HG03378 (cell line): ENCODE results near the gene ADPRHL1.

Experiments used
- ATAC-seq: cut with Tn5 transposase; IDR thresholded peaks from one replicate; pipeline ENCODE4 v1.9.1; 2021; ENCODE audit warnings: mild to moderate bottlenecking, moderate library complexity; ENCODE audit not compliant: unreplicated experiment

The ADPRHL1 gene

GRCh38 chr13:113452942-113453901, at the start of gene ADPRHL1:
ADPRHL1 (minus strand) TSS chr13:113453488; CDS start chr13:113453437, 51 bp downstream.
- ATAC-seq, result no peak

DNA sequence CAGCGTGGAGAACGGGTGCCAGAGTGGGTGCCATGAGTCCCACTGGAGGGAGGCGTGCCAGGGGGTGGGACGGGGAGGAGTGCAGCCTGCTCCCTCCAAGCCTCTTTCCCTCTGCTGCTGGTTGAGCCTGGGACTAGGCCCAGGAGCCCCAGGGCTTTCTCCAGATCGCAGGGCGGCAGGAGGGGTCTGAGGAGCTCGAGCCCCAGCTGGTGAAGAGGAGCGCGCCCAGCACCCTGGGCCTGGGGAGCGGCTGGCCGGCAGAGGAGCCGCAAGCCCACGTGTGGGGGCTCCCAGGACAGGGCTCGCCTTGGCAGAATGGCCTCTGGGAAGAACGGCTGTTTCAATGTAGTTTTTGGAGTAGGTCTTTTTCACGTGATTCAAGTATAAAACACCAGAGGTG, 49.4 kb upstream of the ADPRHL1 start:
- ATAC-seq, result no peak

DNA sequence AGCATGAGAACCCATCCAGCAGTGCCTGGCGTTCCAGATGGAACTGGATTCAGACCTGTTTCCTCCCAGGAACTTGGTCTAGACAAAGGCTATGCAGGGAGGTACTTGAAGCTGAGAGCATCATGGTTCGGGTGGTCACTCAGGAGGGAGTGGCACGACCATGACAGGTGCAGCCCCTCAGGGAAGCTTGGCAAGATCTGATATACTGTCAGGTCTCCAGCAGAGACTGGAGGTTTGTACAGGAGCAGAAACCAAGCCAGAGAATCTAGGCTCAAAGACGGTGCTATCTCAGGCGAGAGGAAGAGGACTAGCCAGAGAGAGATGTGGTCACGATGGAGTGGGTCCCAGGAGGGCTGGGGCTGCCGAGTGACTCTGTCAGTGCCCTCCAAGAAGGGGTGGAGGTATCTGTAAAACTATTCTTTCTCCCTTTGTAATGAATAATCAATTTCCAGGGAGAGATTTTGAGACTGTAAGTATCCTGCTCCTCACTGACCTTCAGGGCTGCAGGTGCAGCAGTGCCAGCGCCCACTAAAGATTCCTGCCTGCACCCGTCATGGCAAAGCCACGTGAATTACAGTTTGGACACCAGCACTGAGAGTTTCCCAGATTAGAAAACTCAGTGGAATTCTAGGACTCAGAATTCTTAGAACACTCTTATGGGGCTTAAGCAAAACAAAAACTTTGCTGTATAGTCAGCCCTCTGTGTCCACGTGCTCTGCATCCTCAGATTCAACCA, 47.4 kb upstream of the ADPRHL1 start:
- no peak for ATAC-seq

DNA sequence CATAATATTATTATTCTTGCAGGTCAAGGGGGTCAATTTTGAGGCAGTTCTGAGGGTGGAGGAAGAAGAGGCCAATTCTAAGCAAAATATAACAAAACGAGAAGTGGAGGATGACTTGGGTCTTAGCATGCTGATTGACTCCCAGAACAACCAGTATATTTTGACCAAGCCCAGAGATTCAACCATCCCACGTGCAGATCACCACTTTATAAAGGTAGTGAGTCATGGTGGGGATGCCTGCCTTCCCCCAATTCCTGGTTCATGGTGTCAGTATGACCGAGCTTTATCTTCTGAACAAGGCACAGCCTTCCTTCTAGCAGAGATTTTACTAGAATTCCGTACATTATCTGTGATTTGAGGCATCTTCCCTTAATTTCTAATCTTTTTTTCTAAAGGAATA, 46.6 kb upstream of the ADPRHL1 start:
- no peak for ATAC-seq

DNA sequence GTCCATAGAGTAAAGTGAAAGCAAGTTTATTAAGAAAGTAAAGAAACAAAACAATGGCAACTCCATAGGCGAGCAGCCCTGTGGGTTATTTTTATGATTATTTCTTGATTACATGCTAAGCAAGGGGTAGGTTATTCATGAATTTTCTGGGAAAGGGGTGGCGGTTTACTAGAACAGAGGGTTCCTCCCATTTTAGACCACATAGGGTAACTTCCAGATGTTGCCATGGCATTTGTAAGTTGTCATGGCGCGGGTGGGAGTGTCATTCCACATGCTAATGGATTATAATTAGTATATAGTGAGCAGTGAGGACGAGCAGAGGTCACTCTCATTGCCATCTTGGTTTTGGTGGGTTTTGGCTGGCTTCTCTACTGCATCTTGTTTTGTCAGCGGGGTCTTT, 45.6 kb upstream of the ADPRHL1 start:
- no peak for ATAC-seq

GRCh38 chr13:113497217-113497616, 43.9 kb upstream of the ADPRHL1 start:
- ATAC-seq, result no peak

DNA sequence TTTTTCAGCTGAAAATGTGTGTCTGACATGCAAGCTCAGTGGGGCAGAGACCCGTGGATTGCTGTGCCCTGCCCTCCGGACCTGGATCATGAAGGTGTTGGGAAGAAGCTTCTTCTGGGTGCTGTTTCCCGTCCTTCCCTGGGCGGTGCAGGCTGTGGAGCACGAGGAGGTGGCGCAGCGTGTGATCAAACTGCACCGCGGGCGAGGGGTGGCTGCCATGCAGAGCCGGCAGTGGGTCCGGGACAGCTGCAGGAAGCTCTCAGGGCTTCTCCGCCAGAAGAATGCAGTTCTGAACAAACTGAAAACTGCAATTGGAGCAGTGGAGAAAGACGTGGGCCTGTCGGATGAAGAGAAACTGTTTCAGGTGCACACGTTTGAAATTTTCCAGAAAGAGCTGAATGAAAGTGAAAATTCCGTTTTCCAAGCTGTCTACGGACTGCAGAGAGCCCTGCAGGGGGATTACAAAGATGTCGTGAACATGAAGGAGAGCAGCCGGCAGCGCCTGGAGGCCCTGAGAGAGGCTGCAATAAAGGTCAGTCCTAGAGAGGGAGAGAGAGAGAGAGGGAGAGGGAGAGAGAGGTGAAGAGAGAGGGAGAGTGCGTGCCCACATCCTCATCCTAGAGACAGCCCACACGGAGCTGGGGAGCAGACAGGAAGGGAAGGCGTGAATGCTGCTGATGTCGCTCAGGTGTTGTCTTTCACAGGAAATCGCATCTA, 42.4 kb upstream of the ADPRHL1 start:
- no peak for ATAC-seq

- ATAC-seq, result peak; percentile 39
These were observed 40.1 kb upstream of the ADPRHL1 start for GRCh38 chr13:113493315-113493951.

DNA sequence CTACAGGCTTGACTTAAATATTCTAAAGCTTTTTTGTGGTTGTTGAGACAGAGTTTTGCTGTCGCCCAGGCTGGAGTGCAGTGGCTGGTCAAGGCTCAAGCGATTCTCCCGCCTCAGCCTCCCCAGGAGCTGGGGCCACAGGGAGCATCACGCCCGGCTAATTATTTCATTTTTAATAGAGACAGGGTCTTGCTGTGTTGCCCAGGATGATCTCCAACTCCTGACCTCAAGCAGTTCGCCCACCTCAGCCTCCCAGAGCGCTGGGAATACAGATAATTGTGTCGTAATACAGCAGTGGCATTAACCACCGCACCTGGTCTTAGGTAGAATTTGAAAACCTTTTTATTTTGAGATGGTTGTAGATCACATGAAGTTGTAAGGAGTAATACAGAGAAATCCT, 38.7 kb upstream of the ADPRHL1 start:
- ATAC-seq, result no peak

- ATAC-seq, result no peak
These were observed 38.2 kb upstream of the ADPRHL1 start for GRCh38 chr13:113491418-113491883.

GRCh38 chr13:113490496-113491417, 37.5 kb upstream of the ADPRHL1 start, which contains the start of gene DCUN1D2:
DCUN1D2 (minus strand) TSS chr13:113490711; CDS start chr13:113490669, 42 bp downstream.
- ATAC-seq, result peak; percentile 59

- ATAC-seq, result peak; percentile 29
These were observed 36.5 kb upstream of the ADPRHL1 start for GRCh38 chr13:113489549-113490495.

DNA sequence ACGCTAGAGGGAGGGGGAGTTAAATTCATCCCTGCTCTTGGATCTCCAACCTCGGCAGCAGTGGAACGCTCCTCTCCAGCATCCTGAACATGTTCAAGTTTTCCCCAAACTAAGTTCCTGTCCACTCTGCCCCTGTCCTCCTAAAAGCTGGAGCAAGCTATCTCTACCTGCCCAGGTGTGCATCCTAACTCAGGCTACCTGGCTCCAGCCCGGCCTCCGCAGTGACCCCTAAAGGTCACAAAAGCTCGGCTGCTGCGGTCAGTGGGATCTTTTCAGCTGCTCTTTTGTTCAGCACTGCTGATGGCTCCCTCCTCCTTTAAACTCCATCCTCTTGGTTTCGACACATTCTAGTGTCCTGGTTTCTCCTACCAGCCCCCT, 35.9 kb upstream of the ADPRHL1 start:
- ATAC-seq, result no peak

DNA sequence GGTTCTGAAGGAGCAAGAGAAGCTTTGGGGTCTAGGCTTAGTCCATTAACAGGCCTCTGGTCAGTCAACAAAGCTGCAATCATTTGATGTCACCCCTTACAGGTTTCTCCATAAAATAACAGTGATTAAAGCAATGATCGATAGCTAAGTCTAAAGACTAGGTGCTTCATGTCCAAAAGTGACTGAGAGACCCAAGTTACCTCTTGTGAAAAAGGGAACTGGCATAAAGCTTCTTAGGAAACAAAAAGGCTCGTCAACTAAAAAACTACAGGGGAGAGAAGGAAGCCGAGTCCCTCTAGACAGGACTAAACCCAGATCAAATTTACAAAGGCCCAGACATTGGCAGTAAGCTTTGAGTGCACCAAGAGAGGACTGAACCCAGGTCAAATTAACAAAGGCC, 35.0 kb upstream of the ADPRHL1 start:
- ATAC-seq, result no peak

- ATAC-seq, result no peak
These were observed 33.4 kb upstream of the ADPRHL1 start for GRCh38 chr13:113486698-113487097.

GRCh38 chr13:113485545-113485944, 32.3 kb upstream of the ADPRHL1 start:
- ATAC-seq, result no peak

- ATAC-seq, result no peak
These were observed 30.4 kb upstream of the ADPRHL1 start for GRCh38 chr13:113483504-113484293.

DNA sequence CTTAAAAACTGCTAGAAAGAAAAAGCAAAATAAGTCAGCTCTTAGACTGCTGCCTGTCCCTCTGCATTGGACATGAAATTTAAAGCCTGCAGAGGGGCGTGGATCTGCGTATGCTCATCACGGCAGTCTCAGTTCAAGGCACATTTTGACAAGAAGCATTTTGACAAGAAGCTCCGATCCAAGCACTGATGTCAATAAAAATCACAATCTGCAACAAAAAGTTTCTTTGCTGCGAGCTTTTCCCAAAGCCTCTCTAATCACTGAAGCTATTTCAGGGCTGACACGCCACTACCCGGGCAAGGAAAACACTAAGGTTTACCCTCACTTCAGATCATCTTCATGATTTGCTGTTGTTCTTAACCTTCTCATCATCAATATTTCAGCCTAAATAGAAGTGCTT, 29.8 kb upstream of the ADPRHL1 start:
- no peak for ATAC-seq
